GM12878 (cell line): Measurements from ENCODE around the gene URAD.

Experiments used
- SRF ChIP-seq, 2 experiments: IDR thresholded peaks; 2 replicates each; pipeline ENCODE4 v1.6.1; 2011; ENCODE audit warnings: low read depth in 2 of 2, low read length in 2 of 2, mild to moderate bottlenecking in 1 of 2, moderate library complexity in 1 of 2
- TF ChIP-seq, protein P1 (sequence below): IDR thresholded peaks from 2 replicates; pipeline ENCODE4 v1.6.1; 2012; ENCODE audit warnings: low read depth, low read length, improper control_type of control experiment

DNA sequence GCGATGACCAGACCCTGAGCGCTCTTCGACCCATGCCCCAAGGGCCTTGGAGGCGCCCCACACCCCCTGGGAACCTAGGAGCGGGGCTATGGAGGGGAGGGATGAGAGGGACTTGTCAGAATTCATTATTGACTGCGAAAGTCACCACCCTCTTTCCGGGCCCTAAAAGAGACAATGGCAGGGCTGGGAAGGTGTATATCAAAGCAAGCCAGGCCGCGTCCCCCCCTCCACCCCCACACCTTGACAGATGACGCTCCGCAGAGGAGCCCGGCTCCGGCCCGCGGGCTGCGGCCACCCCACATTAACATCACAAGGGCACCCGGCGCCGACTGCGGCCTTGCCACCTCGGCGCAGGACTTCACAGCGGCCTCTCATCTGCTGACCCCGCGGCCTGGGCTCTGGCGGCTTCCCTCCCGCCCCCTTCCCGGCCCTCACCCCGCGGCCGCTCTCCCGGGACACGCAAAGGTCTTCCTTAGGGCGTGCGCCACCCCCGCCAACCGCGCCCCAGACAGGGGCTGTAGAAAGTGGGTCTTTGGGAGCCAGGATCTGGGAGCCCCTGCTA lies 21.8 kb downstream of the URAD start:
- TF ChIP-seq SRF (IDR thresholded peaks at IDR 0.05; ENCODE audit: low read depth in 2 of 2, low read length in 2 of 2): no peak
- TF ChIP-seq, protein P1, sequence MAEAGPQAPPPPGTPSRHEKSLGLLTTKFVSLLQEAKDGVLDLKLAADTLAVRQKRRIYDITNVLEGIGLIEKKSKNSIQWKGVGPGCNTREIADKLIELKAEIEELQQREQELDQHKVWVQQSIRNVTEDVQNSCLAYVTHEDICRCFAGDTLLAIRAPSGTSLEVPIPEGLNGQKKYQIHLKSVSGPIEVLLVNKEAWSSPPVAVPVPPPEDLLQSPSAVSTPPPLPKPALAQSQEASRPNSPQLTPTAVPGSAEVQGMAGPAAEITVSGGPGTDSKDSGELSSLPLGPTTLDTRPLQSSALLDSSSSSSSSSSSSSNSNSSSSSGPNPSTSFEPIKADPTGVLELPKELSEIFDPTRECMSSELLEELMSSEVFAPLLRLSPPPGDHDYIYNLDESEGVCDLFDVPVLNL: no peak
